GM18499 (cell line): ENCODE measurements around the gene TENT5C.

Experiments used
- ATAC-seq: cut with Tn5 transposase; IDR thresholded peaks from one replicate; pipeline ENCODE4 v1.9.1; 2021; ENCODE audit warnings: moderate number of reproducible peaks; ENCODE audit not compliant: insufficient read depth, unreplicated experiment

TENT5C gene

GRCh38 chr1:117671781-117672501 is 66.1 kb downstream of the TENT5C start:
- ATAC-seq = no peak

GRCh38 chr1:117672756-117673155 is 66.9 kb downstream of the TENT5C start:
- no peak for ATAC-seq

GRCh38 chr1:117673405-117673804 is 67.6 kb downstream of the TENT5C start:
- no peak for ATAC-seq

- no peak for ATAC-seq
Measured at GRCh38 chr1:117674521-117675400, 68.9 kb downstream of the TENT5C start.

GRCh38 chr1:117675907-117676430 is 70.1 kb downstream of the TENT5C start:
- no peak for ATAC-seq

GRCh38 chr1:117676615-117677130 is 70.8 kb downstream of the TENT5C start:
- ATAC-seq = no peak
